A549 treated with CpdA at 1 μM for 4 hours (cell line): ENCODE results near the gene GMPR. TPM values are rescaled to one million over a fixed set of nuclear protein-coding genes. Genes with fewer than 3 reads are reported as not detected.

ENCODE experiments used
- total RNA-seq: library from RNA; stranded (reverse); fragments of 200-300 nt; extraction: Qiagen RNA extraction; gene quantifications from 5 replicates; pipeline ENCODE4 v1.2.3, GENCODE V29; 2022; ENCODE audit warnings: low read depth

Gene GMPR
- total RNA-seq = 0.21 to 0.52 TPM (median 0.36 TPM) in 4 of 5 replicates, not detected in the other

DNA sequence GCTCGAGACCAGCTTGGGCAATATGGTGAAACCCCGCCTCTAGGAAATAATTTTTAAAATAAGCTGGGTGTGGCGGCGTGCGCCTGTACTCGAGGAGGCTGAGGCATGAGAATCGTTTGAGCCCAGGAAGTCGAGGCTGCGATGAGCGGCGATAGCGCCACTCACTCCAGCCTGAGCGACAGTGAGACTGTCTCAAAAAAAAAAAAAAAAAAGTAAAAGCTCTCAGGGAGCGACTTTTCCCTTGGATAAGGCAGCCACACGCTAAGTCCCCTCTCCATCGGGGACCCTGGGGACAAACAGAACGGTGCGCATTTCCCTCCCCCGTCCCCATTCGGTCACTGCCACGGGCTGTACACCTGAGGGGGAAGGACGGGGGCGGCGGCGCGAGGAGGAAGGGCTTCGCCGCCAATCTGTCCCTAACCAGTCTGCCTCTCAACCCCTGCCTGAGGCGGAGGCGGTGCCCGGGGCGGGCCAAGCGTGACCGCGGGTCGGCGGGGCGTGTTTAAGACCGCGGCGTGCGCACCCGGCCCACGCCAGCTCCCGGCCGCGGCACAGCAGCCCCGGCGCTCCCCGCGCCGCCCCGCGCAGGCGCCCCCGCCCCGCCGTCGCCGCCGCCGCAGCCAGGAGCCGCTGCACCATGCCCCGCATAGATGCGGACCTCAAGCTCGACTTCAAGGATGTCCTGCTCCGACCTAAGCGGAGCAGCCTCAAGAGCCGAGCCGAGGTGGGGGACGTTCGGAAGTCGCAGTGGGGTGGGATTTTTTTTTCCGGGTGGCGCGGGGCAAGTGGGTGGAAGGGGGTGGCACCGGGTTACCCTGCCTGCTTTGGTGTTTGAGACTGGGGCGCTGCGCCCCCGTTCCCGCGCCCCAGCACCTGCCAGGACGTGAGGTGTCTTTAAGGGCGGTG, at the start of gene GMPR:
Gene GMPR (plus strand): TSS at position 531 of the 906 bp plus-strand sequence. CDS start 107 bp downstream, at position 638.

Other genes starting within 250 kb of the GMPR start
- 2.7 to 3.4 TPM (median 3.1 TPM) in 5 replicates for gene MYLIP, start 109.5 kb upstream of the GMPR start, total RNA-seq